Tibial artery (tissue), 4 donors: Measurements from ENCODE around the gene MAPK12.

Experiments
- DNase-seq, 2 donors: peaks; one replicate each; pipeline ENCODE4 v3.0.0-alpha.2; 2019
- H3K27ac ChIP-seq, 2 donors: fragments of 200-600 bp; sonication (generic) in 1 of 2; 1 replicate in 1 of 2; 2 replicates in 1 of 2; pipeline ENCODE4 v1.5.1; 2018 to 2019; ENCODE audit warnings: mild to moderate bottlenecking in 1 of 2
- H3K27me3 ChIP-seq, 2 donors: fragments of 200-600 bp; sonication (generic) in 1 of 2; one replicate each; pipeline versions ENCODE4 v1.5.1 to v1.6.0; 2016 to 2019
- H3K36me3 ChIP-seq, 3 donors: fragments of 200-600 bp; sonication (generic) in 2 of 3; one replicate each; pipeline ENCODE4 v1.5.1; 2016 to 2019; ENCODE audit warnings: mild to moderate bottlenecking in 2 of 3
- H3K4me1 ChIP-seq, 4 donors: fragments of 200-600 bp; sonication (generic) in 2 of 4; 1 replicate in 3 of 4; 2 replicates in 1 of 4; pipeline ENCODE4 v1.5.1; 2016 to 2019
- H3K4me3 ChIP-seq, 2 donors: fragments of 200-600 bp; sonication (generic) in 1 of 2; 1 replicate in 1 of 2; 2 replicates in 1 of 2; pipeline ENCODE4 v1.5.1; 2018 to 2019; ENCODE audit warnings: mild to moderate bottlenecking in 2 of 2
- H3K9me3 ChIP-seq, 3 donors: fragments of 200-600 bp; sonication (generic) in 1 of 3; one replicate each; pipeline ENCODE4 v1.5.1; 2016 to 2019
- intact Hi-C: fragments of 100-400 bp; cut with DNase I; formaldehyde crosslinking; loops from one replicate; pipeline ENCODE4 v1.15.0; 2023; ENCODE audit warnings: low total_unique reads
- TF ChIP-seq, protein P1 (sequence below), 2 experiments: fragments of 200-600 bp in 1 of 2; fragments of 450-650 bp in 1 of 2; IDR thresholded peaks; one replicate each; pipeline ENCODE4 v1.5.1; 2017 to 2019; ENCODE audit warnings: antibody characterized with exemption in 2 of 2, mild to moderate bottlenecking in 1 of 2, moderate library complexity in 1 of 2

Gene MAPK12

DNA sequence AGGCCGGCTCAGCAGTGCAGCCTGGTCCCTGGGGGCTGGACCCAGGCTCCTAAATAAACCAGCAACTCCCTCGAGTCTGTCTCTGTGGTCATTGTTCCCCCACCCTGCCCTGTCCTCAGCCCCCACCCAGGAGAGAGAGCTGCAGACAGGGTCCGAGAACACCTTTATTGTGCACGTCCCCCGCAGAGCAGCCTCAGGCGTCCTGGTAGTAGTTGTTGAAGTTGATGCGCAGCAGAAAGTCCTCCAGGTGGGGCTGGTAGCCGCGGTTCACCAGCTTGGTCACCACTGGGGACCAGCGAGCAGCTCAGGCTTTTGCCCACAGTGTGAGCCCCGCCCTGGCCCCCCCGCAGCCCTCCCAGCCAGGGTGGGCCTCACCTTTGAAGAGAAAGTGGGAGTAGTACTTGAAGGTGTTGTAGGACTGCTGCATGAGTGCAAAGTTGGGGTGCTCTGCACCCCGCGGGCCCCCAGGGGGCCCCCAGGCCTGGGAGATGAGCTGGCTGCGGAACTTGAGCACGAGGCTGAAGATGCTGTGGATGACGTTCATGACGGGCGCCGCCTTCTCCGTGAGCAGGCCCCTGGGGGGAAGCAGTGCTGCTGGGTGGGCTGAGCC, 43.8 kb downstream of the MAPK12 start:
- intact Hi-C loops: no loop called here
- Histone ChIP-seq H3K27me3 (no peaks in the 10 kb centered on the region), H3K4me3 (no peak overlapping the region), H3K4me1 (no peaks in the 10 kb centered on the region), H3K9me3 (no peaks in the 10 kb centered on the region), H3K27ac (no peak overlapping the region), H3K36me3 (peaks cover 73 to 100% (median 95%) of the 10 kb centered on the region in 3 donors)
- DNase-seq: no peak
- TF ChIP-seq, protein P1, sequence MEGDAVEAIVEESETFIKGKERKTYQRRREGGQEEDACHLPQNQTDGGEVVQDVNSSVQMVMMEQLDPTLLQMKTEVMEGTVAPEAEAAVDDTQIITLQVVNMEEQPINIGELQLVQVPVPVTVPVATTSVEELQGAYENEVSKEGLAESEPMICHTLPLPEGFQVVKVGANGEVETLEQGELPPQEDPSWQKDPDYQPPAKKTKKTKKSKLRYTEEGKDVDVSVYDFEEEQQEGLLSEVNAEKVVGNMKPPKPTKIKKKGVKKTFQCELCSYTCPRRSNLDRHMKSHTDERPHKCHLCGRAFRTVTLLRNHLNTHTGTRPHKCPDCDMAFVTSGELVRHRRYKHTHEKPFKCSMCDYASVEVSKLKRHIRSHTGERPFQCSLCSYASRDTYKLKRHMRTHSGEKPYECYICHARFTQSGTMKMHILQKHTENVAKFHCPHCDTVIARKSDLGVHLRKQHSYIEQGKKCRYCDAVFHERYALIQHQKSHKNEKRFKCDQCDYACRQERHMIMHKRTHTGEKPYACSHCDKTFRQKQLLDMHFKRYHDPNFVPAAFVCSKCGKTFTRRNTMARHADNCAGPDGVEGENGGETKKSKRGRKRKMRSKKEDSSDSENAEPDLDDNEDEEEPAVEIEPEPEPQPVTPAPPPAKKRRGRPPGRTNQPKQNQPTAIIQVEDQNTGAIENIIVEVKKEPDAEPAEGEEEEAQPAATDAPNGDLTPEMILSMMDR (IDR thresholded peaks at IDR 0.05): no peak

- H3K36me3 ChIP-seq: peaks cover 73 to 100% (median 94%) of the 10 kb centered on the region in 3 donors
- no peaks in the 10 kb centered on the region for H3K27me3 ChIP-seq
- no peaks in the 10 kb centered on the region for H3K9me3 ChIP-seq
- no peak overlapping the region for H3K4me3 ChIP-seq
- intact Hi-C loops: no loop called here
- H3K4me1 ChIP-seq: no peaks in the 10 kb centered on the region
- DNase-seq: no peak
- TF ChIP-seq, protein P1 (IDR thresholded peaks at IDR 0.05): no peak
- no peak overlapping the region for H3K27ac ChIP-seq
Measured at GRCh38 chr22:50216684-50217520, 44.6 kb downstream of the MAPK12 start.

- H3K4me1 ChIP-seq: no peaks in the 10 kb centered on the region
- DNase-seq: no peak
- peaks cover 77 to 99% (median 87%) of the 10 kb centered on the region in 3 donors for H3K36me3 ChIP-seq
- H3K27me3 ChIP-seq: no peaks in the 10 kb centered on the region
- no peak overlapping the region for H3K27ac ChIP-seq
- no peaks in the 10 kb centered on the region for H3K9me3 ChIP-seq
- intact Hi-C loops: no loop called here
- H3K4me3 ChIP-seq: no peak overlapping the region
- TF ChIP-seq, protein P1 (IDR thresholded peaks at IDR 0.05): no peak
Measured at GRCh38 chr22:50216055-50216683, 45.3 kb downstream of the MAPK12 start.

GRCh38 chr22:50215297-50216054, 46.0 kb downstream of the MAPK12 start:
- Histone ChIP-seq H3K9me3 (no peaks in the 10 kb centered on the region), H3K27ac (no peak overlapping the region), H3K27me3 (no peaks in the 10 kb centered on the region), H3K4me1 (no peaks in the 10 kb centered on the region), H3K36me3 (peaks cover 76 to 99% (median 88%) of the 10 kb centered on the region in 3 donors), H3K4me3 (no peak overlapping the region)
- intact Hi-C loops: no loop called here
- no peak for DNase-seq
- TF ChIP-seq, protein P1 (IDR thresholded peaks at IDR 0.05): no peak

DNA sequence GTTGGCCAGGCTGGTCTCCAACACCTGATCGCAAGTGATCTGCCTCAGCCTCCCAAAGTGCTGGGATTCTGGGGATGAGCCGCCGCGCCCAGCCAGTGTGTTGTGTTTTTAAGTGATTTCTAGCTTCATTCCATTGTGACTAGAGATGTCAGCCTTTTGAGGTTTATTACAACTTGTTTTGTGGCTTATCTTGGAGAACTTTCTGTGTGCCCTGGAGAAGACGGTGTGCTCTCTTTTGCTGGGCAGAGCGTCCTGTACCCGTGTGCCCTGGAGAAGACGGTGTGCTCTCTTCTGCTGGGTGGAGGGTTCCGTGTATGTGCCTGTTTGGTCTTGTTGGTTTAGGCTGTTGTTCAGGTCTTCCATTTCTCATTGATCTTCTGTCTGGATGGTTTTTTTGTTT, 48.2 kb downstream of the MAPK12 start:
- intact Hi-C loops: no loop called here
- H3K9me3 ChIP-seq: no peaks in the 10 kb centered on the region
- no peak for DNase-seq
- H3K4me1 ChIP-seq: peaks cover 0 to 7% (median 3%) of the 10 kb centered on the region in 4 donors
- peaks cover 62 to 95% (median 78%) of the 10 kb centered on the region in 3 donors for H3K36me3 ChIP-seq
- TF ChIP-seq, protein P1 (IDR thresholded peaks at IDR 0.05): no peak
- H3K27ac ChIP-seq: no peak overlapping the region
- H3K4me3 ChIP-seq: no peak overlapping the region
- H3K27me3 ChIP-seq: no peaks in the 10 kb centered on the region
